Hematopoietic multipotent progenitor cell treated with erythropoietin and hydrocortisone succinate and interleukin-3 and kit ligand, for 17 days (in vitro differentiated cells): ENCODE data around the gene PLEKHG3.

Experiments
- DNase-seq: peaks from one replicate; pipeline ENCODE4 v3.0.0-alpha.2; 2015; ENCODE audit warnings: low spot score

PLEKHG3 gene

DNA sequence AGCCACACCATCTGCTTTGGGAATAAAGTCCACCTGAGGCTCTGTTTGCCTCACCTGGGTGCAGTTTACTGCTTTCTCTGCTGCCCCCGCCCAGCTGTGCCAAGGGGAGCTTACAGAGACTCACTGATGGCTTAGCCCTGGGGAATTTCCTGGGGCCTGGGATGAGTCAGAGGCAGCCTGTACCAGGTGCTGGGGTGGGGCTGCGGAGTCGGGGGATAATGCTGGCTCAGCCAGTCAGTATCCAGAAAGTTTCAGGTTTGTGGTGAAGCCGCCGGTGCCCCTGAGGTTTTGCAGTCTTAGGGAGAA, 22.3 kb downstream of the PLEKHG3 start:
- DNase-seq = no peak

DNA sequence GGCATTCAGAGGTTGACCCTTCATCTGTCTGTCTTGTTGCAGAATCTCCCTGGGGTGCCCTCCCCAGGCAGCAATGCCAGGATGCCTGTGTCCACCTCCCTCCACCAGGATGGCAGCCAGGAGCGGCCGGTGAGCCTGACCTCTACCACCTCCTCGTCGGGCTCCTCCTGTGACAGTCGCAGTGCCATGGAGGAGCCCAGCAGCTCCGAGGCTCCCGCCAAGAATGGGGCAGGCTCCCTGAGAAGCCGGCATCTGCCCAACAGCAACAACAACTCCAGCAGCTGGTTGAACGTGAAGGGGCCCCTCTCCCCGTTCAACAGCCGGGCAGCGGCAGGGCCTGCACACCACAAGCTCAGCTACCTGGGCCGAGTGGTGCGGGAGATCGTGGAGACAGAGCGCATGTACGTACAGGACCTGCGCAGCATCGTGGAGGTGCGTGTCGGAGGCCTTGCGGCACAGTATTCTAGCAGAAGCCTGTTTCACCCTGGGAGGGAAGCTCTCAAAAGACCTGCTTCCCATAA, 23.4 kb downstream of the PLEKHG3 start:
- no peak for DNase-seq

GRCh38 chr14:64728106-64728505, 23.9 kb downstream of the PLEKHG3 start:
- no peak for DNase-seq

DNA sequence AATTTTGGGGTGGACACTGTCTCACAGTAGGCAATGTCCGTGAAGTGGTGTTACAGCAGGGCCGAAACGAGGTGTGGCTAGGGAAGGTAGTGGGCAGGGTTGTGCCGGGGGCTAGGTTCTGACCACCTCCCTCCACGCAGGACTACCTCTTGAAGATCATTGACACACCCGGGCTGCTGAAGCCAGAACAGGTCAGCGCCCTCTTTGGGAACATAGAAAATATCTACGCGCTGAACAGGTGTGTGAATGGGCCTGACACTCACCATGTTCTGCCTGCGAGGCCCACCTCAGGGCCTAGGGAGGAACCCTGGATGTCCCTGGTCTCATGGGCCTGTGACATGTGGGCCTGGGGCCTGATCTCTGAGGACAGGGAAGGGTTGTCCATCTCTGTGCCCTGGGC, 24.6 kb downstream of the PLEKHG3 start:
- no peak for DNase-seq

GRCh38 chr14:64729386-64730060, 25.3 kb downstream of the PLEKHG3 start:
- DNase-seq = no peak

GRCh38 chr14:64730061-64730440, 25.8 kb downstream of the PLEKHG3 start:
- DNase-seq = no peak

- no peak for DNase-seq
Measured at GRCh38 chr14:64730681-64731080, 26.5 kb downstream of the PLEKHG3 start.

GRCh38 chr14:64731141-64731581, 26.9 kb downstream of the PLEKHG3 start:
- DNase-seq = no peak

DNA sequence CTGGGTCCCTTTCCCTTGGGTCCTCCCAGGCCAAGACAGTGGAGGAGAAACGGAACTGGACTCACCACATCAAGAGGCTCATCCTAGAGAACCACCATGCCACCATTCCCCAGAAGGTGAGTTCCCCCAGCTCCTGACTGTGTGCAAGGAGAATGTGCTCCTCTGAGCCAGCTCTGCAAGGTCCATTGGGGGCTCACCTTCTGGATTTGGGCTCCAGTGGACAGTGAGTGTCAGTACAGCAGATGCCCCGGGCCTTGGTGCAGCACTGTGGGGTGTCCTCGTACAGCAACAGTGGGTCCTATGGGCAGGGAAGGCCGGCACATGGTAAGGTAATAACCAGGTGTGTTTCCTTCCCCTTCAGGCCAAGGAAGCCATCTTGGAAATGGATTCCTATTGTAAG, 27.8 kb downstream of the PLEKHG3 start:
- DNase-seq = no peak

GRCh38 chr14:64732536-64733120, 28.4 kb downstream of the PLEKHG3 start:
- DNase-seq = no peak

- no peak for DNase-seq
Measured at GRCh38 chr14:64733321-64733720, 29.1 kb downstream of the PLEKHG3 start.

DNA sequence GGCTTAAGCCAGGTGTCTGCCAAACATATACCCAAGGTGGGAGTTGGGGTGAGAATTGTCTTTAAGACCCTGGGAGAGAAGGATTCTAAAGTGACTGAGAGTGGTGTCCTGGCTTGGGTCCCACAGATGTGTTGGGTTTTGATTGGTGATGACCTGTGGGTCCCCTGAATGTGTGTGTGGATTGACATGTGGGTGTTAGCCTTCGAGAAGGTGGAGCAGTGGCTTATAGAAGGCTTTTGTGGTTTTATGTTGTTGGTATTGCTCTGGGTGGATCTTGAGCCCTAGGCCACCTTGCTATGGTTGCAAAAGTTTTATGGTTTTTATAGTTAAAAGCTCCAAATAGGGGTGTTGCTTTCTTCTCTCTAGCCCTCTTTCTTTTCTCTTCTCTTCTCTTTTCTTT, 29.7 kb downstream of the PLEKHG3 start:
- DNase-seq = no peak

GRCh38 chr14:64734990-64735389, 30.8 kb downstream of the PLEKHG3 start:
- no peak for DNase-seq

- no peak for DNase-seq
Measured at GRCh38 chr14:64736271-64737169, 32.3 kb downstream of the PLEKHG3 start.

- DNase-seq = no peak
Measured at GRCh38 chr14:64737391-64738280, 33.4 kb downstream of the PLEKHG3 start.

DNA sequence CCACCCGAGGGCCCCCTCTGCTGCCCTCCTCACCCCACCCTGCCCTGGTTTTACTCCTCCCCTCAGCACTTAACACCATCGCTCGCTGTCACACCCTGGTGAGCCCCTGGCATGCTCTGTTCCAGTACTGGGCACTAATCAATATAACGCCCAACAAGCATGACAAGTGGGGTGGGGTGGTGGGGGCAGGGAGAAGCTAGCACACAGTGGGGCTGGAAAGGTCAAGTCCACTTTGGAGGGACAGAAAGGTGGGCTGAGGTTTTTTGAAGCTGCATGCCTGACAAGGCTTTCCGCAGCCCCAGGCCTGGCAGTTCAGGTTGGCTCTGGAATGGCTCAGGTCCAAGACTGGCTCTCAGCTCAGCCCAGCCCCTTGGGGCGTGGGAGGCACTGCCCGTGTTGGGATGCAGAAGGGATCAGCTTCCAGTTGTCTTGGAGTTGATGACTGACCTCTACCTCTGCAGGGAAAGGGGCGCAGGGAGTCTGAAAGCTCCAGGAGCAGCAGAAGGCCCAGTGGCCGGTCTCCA, 34.1 kb downstream of the PLEKHG3 start:
- no peak for DNase-seq

GRCh38 chr14:64741200-64741599, 37.0 kb downstream of the PLEKHG3 start:
- DNase-seq = no peak

- DNase-seq = no peak
Measured at GRCh38 chr14:64741961-64742360, 37.7 kb downstream of the PLEKHG3 start.

DNA sequence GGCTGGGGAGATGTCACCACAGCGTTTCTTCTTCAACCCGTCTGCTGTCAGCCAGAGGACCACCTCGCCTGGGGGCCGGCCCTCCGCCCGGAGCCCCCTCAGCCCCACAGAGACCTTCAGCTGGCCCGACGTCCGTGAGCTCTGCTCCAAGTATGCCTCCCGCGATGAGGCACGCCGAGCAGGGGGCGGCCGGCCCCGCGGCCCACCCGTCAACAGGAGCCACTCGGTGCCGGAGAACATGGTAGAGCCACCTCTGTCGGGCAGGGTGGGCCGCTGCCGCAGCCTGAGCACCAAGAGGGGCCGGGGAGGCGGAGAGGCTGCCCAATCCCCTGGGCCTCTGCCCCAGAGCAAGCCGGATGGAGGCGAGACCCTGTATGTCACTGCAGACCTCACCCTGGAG, 38.8 kb downstream of the PLEKHG3 start:
- no peak for DNase-seq

DNA sequence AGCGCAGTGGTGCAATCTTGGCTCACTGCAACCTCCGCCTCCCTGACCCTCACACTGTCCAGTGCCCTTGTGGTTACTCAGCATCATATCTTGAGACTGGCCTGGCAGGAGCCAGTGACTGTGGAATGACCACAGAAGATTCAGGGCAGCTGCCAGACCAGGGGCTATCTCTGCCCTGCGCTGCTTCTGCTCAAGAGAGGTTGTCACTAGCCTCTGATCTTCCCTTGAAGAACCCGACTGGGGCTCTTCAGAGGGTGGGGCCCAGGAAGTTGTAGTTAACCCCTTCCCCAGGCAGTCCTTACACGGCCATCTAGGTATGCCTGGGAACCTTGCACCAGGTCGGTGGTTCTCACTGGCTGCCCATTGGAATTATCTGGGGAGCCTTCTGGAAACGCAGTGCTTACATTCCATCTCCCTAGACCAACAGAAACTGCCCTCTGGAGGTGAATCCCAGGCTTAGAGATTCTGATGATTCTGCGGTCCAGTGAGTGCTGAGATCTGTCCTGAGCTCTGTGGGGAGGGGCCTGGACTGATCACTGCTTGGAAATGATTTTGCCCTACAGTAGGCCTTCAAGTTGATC, 41.4 kb downstream of the PLEKHG3 start:
- no peak for DNase-seq
